Stimulated activated CD8-positive, alpha-beta memory T cell treated with anti-CD3 and anti-CD28 coated beads, Interleukin-12 subunit alpha, Interleukin-12 subunit beta, amount 100 ng/mL, for 1 hour (primary cell): ENCODE results near the gene B3GNT2.
"Not testable (repeated sequence)": the region's sequence is repeated elsewhere in the genome, so short reads cannot be mapped to it uniquely, and the experiment has no call there.

ENCODE experiments used
- DNase-seq: peaks from one replicate; pipeline ENCODE4 v3.0.0-alpha.2; 2020; ENCODE audit warnings: low read depth

The B3GNT2 gene

DNA sequence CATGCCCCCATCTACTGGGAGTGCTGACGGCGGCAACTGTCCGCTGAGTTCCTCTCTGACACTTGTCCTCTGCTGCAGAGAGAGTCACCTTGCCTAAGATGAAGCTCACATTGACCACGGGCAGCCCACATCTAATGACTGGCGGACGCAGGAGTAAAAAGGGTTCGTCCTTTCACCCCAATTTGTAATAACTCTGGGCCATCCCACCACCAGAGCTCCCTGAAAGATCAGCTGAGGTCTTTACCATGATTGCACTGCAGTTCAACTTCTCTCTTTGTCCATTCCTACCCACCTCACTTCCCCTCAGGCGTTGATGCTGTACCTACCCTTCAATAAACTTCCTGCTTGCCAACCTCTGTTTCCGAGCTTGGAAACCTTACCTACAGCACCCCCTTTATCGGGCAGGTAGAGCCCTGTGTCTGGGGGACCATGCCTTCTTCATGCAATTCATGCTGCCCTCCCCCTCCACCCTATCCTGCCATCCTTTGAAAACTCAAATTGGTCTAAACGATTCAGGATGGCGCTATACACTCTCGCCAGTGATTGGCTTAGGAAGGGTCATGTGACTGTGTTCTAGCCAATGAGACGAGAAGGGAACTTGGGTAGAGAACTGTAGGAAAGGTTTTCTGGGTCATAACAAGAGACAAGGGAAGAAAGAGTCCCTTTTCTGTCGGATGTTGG is 10.3 kb upstream of the B3GNT2 start:
- no peak for DNase-seq

DNA sequence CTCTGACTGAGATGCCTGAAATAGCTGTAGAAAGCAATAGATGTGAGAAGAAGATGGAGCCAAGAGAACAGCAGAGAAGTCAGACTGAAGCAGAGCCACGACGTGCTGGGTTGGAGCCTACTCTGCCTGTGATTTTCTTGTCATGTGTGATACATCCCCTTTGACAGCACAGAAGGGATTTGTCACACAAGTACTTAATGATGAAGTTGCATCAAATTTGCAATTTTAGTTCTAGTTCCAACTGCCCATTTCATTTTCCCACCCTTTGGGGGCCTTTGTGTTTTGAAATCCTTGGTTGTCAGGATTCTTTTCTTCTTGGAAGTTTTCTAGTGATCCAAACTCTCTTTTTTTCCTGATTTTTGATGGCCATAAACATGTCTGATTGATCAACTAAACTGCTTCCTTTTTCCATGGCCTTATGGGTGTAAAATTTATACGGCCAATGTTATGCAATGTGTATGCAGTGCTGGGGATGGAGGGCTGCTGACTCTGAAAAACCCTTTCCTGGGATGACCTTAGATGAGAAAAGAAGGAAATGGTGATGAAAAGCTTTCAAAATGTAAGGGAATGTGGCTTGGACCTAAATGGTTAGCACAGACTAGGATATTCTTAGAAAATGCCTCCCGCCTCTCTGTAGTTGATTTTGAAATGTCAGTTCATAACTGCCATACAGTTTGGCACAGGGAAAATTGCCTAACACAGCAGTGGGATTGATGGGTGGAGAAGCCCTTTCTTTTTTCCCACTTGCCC is 9.6 kb upstream of the B3GNT2 start:
- DNase-seq = no peak

DNA sequence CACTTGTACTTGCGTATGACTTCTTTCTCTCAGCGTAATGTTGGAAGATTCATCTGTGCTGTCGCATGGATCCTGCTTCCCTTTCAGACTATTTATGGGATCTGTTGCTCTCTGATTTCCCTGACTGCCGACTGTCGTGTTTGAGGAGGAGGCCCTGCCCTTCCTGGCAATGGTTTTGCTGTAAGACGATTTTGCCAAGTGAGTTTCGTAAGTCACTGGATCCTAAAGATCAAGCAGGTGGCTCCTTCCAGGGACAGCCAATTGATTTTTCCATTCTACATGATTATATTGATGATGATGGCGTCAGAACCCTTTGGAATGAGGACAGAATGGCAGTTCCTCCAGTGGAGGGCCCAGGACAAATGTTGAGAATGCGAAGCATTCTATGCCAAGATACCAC is 8.7 kb upstream of the B3GNT2 start:
- DNase-seq = no peak

DNA sequence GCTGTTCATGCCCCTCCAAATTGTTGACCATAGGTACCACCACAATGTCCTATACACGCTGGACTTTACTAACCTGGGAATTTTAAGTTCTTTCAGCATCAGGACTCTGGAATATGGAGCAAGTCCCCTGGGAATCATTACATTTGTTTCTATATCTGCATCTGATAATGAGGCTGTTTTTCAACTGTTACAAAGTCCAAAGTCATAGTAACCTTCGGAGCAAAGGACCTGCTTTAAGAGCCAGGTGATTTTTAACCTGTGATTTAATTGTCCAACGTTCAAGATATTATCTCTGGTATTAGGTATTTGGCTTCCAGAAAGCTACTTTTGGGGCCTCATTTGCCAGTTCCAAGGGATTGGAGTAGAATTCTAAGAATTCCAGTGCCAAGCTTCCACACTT is 7.5 kb upstream of the B3GNT2 start:
- no peak for DNase-seq

DNA sequence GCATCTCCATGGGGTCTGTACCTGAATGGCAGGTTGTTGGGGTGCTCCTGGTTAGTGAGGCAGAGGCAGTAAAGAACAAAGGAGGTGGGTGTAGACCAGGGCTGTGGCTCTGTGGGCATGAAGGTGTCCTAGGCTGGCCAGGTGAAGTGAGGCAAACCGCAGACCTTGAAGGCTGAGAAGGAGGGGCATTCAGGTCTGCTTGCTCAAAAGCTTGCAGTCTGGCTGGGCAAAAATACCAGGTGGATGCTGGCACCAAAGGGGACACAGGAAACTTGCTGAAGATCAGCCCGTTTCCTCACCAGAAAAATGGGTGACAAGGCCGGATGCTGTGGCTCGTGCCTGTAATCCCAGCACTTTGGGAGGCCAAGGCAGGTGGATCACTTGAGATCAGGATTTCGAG is 6.7 kb upstream of the B3GNT2 start:
- no peak for DNase-seq

DNA sequence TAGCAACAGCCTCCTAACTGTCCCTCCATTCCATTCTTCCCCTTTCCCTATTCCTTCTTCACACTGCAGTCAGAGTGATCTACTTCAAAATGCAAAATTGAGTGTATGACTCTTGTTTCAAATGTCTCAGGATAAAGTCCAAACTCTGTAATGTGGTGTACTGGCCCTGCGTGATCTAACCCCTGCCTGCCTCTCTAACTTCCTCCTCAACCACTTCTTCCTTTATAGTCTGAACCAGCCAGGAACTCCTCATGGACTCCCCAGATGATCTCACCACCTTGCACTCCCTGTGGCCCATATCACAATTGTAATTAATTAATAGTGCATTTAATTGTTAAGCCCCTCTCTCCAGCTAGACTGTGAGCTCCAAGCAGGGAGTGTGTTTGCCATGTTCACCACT is 3.1 kb upstream of the B3GNT2 start:
- no peak for DNase-seq

DNA sequence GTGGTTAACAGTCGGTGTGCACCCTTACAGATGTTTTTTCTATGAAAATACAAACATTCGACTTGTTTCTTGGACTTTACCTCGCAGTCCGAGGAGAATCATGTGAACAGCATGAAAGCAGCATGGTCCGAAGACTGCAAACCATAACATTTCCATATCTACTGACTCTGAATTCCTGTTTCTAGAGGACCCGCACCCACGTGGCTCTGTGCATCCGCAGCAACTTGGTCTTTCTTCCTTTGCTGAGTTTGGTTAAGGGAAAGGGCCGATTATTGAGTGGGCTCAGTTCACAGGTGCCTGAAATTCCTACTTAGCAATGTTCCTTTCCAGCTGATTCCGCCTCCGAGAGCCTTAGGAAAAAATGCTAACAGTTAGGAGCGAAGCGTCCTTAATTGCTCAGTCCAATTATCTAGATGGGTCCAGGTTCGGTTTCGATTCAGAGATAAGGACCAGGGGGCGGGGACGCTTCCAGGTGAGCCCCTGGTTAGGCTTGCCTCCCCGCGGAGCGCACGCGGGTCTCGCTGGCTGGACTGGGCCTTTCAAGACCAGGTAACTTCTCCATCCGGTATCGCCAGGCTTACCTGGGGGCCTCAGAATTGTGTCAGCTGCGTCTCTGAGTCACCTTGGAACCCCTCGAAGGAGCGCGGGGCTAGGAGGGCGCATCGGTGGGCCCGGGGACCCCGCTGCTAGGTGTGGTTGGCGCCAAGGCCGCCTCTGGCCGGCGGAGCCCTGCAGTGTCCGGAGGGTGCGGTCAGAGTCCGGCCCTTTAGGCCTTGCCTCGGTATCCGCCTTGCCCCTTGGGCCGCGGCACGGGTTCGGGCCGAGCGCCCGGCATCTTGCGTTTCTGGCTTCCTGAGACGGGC is 1.1 kb upstream of the B3GNT2 start:
- no peak for DNase-seq

DNA sequence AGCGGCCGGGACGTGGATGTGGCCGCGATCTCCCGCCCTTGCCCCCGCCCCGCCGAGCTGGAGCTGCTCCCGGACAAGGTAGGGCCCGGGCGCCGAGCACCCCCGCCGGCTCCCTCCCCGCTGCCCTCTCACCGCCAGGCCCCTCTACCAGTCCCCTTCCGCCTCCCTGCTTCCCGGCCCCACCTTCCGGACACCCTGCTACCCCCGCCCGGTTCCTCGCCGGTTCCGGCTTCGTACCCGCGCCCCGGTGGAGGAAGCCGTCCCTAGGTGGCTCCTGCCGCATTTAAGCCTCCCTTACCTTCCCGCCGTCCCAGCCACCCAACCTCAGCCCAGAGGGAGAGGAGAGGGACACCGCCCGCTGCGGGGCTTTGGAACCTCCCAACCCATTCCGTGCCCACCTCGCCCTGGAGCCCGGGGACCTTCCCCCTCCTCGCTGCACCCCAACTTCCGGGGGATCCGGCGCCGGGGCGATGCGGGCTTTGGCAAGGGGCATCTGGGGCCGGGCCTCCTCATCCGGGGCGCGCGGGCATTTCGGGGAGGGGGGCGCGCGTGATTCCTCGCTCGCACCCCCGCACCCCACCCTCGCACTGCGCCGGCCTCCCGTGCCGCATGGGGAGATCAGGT is 475 bp downstream of the B3GNT2 start:
- DNase-seq = peak; percentile 30

DNA sequence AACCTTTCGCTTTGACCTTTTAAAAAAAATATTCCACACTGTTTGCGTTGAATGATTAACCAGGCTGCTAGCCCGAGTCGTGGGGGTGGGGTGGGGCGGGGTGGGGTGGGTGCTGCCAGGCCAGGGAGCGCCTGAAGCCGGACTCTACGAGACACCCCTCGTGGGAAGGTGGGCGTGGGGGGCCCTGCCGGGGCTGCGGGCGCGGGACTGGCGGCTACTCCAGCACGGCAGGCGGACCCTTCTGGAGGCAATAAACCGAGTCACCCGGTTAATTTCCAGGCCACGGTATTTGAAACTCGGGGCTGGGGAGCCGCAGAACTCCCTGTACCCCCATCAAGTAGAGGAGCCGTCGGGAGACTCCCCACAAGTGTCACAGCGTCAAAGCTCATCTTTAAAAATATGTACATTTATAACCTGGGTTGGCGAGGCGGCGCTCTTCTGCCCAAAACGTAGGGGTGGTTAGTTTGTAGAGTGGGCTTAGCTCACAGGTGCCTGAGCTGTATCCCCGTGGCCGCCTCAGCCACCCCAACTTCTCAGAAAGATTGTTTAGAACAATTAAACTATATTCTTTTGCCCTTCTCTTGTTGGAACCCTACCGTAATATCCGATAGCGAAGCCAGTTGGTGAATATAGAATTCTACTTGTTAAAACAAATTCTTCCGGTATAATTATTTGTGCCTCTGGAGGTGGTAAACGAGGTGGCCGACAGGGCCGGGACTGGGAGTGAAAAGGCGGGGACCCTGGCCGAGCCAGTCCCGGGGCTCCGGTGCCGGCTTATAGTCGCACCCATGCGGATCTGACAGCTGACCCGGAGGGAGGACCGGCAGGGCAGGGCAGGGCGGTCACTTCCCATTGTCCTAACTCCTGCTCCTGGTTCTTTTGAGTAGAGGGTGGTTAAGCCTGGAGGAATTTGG is 1.4 kb downstream of the B3GNT2 start:
- peak; percentile 31 for DNase-seq

DNA sequence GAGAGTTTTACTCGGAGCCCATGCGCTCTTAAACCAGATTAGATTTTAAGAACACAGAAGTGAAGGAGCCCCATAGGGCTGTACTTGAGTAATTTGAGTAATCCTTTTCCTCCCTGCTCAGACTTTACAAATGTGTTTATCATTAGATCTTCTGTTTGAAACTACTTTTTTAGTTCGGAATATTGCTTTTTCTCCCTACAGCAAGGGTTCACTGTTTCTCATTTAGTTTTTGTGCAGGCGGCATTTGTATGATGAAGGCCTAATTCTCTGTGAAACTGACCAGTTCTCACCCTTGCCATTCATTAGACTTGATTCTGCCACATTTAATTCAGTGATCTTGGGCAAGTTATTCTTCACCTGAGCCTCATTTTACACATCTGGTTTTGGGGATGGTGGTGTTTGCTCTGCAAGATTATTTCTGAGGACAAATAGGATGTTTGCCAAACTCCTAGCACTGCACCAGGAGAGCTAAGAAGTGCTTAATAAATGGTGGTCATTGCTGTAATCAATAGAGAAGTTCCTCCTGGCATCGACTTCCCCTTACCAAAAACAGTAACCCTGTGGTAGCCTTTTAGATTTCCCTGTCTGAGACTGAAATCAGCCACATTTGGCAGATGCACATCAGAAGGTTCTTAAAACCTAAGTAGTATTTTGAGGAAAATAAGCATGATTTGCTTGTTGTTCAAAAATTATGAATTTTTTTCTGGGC is 2.2 kb downstream of the B3GNT2 start:
- no peak for DNase-seq

DNA sequence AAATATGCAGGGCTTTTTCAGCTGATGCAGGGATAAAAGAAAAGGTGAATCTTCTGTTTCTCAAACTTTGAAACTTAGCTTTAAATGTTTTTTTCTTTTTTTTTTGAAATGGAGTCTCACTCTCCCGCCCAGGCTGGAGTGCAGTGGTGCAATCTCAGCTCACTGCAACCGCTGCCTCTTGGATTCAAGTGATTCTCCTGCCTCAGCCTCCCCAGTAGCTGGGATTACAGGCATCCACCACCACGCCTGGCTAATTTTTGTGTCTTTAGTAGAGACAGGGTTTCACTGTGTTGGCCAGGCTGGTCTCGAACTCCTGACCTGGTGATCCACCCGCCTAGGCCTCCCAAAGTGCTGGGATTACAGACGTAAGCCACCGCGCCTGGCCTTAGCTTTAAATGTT is 2.9 kb downstream of the B3GNT2 start:
- DNase-seq = not testable (repeated sequence)

DNA sequence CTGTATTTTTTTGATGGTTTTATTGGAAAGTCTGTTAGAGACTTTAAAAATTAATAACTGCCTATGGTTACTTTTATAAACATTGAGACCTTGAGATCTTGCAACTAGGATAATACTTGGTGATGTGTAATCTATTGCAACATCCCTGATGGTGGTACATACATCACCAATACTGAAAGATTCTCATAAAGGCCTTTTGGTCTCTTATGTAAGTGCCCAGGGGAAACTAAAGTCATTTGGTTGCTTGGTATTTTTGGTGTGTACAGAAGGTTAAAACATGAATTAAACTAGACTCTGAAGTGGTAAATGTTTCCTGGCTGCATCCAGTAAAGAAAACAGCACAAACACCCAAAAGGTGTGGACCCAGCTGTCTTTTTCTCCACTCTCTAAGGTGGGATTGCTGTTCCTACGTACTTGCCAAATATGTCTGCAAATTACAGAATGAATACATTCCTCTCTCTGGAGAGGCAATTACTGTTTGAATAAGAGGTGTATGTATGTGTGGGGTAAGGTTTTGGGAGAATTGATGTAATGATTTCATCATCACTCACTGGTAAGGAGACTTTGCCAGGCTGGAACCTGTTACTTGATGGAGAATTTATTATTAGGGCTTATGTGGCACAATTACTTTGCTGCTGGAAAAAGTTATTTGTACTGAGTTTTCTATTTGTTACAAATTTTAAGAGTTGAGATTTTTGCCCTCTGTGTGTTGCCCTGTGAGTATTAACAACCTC is 3.6 kb downstream of the B3GNT2 start:
- no peak for DNase-seq

DNA sequence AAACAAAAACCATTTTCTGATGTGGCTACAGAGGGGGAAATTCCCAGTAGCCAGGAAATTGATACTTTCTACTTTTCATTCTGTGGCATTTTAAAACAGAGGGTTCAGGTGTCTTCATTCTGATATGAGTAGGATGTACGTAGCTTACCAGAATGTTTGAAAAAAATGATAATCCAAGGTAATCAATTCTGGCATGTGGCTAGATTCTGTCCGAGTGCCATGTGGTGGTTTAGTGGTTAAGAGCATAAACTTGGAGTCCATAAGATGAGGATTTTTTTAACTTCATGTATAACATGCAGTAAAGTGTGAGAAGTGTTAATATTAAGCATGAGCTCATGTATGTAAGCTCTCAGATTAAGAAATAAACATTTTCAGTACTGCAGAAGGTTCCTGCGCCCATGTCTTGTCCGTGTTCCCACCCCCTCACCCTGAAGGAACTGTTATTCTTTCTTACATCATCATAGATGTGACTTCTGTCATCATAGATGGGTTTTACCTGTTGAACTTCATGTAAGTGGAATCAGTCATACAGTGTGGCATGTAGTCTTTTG is 4.5 kb downstream of the B3GNT2 start:
- DNase-seq = no peak

DNA sequence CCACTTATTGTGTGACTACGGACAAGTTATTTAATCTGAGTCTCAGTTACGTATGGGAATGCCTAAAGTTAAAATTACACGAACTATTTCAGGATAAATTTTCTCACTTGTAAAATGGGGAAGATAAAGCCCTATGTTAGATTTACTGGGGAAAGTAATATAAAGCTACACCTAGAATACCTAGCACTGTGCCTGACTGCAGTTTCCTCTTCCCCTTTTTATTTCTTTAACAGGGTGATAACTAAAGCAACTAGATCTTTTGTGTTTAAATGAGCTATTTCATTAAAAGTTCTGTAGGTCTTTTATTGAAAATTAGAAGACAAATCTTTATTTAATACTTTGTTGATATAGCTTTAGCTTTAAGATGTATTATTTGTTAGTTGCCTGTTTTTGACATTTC is 5.0 kb downstream of the B3GNT2 start:
- DNase-seq = no peak

DNA sequence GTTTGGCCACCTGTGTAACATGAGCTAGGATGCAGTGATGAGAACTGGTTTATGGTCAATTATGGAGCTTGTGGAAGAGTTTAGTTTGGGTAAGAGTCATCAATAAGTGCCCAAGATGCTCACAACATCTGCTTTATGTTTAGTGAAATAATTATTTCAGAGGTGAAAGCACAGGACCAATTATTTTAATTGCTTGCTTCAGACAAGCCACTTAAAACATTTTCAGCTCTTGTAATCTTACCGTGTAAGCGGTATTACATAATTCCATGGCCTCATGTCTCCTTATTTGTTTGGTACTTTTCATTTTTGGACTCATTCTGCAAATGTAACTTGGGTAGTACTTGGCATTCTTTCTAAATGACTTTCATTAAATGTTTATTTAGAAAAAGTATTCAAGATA is 5.4 kb downstream of the B3GNT2 start:
- no peak for DNase-seq

DNA sequence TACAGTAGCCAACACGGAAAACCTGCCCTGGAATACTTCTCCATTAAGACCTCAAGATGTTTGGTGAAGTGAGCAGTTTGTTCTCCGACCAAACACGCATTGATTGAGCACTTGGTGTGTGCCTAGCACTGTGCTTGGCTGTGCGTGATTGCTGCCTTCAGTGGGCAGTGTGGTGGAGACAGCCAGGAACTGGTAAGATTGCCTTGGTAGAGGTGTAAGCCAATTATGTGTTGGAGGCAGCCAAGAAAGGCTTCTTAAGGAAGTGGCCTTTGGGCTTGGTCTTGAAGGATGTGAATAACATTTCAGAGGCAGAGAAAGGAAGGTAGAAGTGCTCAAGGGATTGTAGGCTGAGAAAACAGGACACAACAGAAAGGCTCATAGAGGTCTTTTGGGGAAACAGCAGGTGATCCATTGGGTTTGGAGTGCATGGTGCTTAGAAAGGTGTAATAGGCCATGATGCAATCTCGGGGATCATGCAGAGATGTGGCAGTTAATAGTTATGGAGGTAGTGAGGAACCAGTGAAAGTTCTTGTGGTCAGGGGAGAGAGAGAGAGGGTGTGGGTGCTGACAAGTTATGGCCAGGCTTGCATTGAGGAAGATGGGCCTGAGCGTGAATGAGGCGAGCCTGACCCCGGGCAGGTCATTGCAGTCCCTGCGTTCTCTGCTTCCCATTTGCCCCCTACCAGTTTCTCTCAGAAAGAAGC is 6.3 kb downstream of the B3GNT2 start:
- no peak for DNase-seq

DNA sequence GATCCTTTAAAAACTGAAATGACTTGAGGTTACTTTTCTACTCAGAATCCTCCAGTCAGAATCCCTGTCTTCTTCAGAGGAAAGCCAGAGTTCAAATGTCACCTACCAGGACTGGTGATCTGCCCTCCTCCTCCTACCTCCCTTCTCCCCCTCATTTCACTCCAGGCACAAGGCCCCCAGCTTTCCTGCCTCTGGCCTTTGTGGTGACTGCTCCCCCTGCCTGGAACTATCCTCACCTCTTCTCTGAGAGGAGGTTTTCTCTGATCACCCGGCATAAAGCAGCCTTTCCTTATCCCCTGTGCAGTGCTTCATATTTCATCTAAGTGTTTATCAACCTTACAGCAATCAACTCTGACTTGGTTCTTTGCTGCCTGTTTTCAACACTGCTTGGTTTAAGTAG is 6.8 kb downstream of the B3GNT2 start:
- no peak for DNase-seq

DNA sequence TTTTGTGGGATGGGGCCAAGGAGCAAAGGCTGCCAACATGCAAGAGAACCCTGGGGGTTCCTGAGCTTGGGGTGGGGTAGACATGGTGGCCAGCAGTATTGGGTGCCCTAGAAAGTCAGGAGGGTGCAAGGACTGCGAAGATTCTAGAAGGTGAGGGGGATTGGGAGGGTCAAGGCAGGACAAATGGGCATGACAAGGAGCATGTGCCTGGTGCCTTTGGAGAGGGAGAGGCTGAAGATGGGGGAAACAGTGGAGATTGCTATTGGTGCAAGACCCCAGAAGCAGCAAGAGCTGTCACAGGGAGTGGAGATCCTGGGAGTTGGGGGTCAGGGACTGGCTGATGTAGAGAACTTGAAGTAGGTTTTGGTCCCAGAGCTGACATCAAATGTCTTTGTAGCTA is 7.5 kb downstream of the B3GNT2 start:
- DNase-seq = no peak

DNA sequence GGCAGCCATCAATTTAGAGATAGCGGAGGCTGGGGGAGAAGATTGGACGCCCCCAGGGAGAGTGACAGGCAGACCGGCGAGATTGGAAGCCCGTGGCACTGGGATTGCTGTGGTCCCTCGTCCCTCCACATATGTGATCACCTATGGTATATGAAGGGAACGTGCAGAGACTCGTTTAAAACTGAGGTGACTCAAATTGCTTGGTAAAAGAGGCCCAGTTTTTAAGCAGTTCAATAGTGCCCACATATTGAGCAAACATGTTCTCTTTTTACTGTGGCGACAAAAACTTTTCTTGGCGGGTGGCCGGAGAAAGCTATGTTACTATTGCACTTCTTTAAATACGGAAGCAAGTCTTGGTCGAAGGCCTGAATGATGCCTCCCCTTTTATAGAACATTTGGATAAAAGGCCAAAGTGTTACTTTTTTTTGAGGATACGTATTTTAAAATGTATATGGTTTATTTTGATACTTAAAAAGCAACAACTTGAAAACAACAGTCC is 9.1 kb downstream of the B3GNT2 start:
- DNase-seq = no peak
